K562 (cell line): ENCODE measurements around the gene PMEPA1. TPM values are rescaled to one million over a fixed set of nuclear protein-coding genes. Genes with fewer than 3 reads are reported as not detected.

Experiments used
- BDP1 ChIP-seq: IDR thresholded peaks from 3 replicates; pipeline ENCODE4 v1.6.1; 2011; ENCODE audit not compliant: insufficient read length, insufficient read depth
- EP400 ChIP-seq: fragments of 450-650 bp; IDR thresholded peaks from 2 replicates; pipeline ENCODE4 v1.6.1; 2017; ENCODE audit warnings: antibody characterized with exemption, mild to moderate bottlenecking, moderate library complexity
- HDAC2 ChIP-seq: fragments of 450-650 bp; IDR thresholded peaks from 2 replicates; pipeline ENCODE4 v1.6.1; 2016; ENCODE audit warnings: mild to moderate bottlenecking
- HOXB6 ChIP-seq: fragments of 250-450 bp; sonication (Bioruptor Pico); IDR thresholded peaks from 2 replicates; pipeline ENCODE4 v1.5.1; 2022; ENCODE audit warnings: mild to moderate bottlenecking, borderline replicate concordance
- MCM2 ChIP-seq: fragments of 450-650 bp; IDR thresholded peaks from 2 replicates; pipeline ENCODE4 v1.6.1; 2017; ENCODE audit warnings: low read depth, mild to moderate bottlenecking
- MNT ChIP-seq, 2 experiments: fragments of 450-650 bp; conservative IDR thresholded peaks; 2 replicates each; pipeline ENCODE4 v1.6.1; 2017; ENCODE audit warnings: mild to moderate bottlenecking in 2 of 2, moderate library complexity in 2 of 2
- THAP7 ChIP-seq: fragments of 250-450 bp; sonication (Bioruptor Pico); IDR thresholded peaks from 2 replicates; pipeline ENCODE4 v1.5.0; 2021
- ZFPM2 ChIP-seq: fragments of 250-450 bp; sonication (Bioruptor Pico); IDR thresholded peaks from 2 replicates; pipeline ENCODE4 v1.5.1; 2022; ENCODE audit warnings: mild to moderate bottlenecking
- ZNF143 ChIP-seq: sonication (generic); formaldehyde crosslinking; IDR thresholded peaks from 2 replicates; pipeline ENCODE4 v1.9.0; 2022; ENCODE audit warnings: mild to moderate bottlenecking, missing genetic modification reagents
- ZNF407 ChIP-seq: fragments of 450-650 bp; IDR thresholded peaks from 2 replicates; pipeline ENCODE4 v1.6.1; 2016; ENCODE audit warnings: low read depth
- ZNF644 ChIP-seq: fragments of 200-800 bp; sonication (Bioruptor generic); IDR thresholded peaks from 2 replicates; pipeline ENCODE4 v1.6.1; 2016; ENCODE audit warnings: low read depth, missing genetic modification characterization, missing compliant biosample characterization
- polyA plus RNA-seq, 8 experiments: library from polyadenylated mRNA; depleted of rRNA in 4 of 8; stranded (reverse) in 5 of 8; unstranded in 3 of 8; fragments of >200 nt; fragmentation: Nextera tagmentation in 2 of 8; fragmentation: Illumina TruSeq in 1 of 8; extraction: Ambion mirVana in 2 of 8; extraction: Trizol in 1 of 8; gene quantifications; 2 replicates each; pipeline versions ENCODE4 v1.2.1 to v1.2.3, GENCODE V29; 2011 to 2014; ENCODE audit warnings: inconsistent platforms in 1 of 8, missing spikeins in 1 of 8
- total RNA-seq, 7 experiments: library from RNA; depleted of rRNA in 6 of 7; stranded (reverse); fragments of >200 nt in 6 of 7; fragmentation: Illumina TruSeq in 2 of 7; extraction: Trizol in 2 of 7; gene quantifications; 2 replicates each; pipeline versions ENCODE4 v1.2.1 to v1.2.3, GENCODE V29; 2011 to 2021; ENCODE audit warnings: low replicate concordance in 1 of 7

Gene PMEPA1
- total and polyA plus RNA-seq, 9 of the 15 experiments (the other 6 are each of a cell fraction or from before 2014, with no cell fraction given): 0.16 TPM; not detected in 8

- no peak for TF ChIP-seq ZNF407
- no peak for TF ChIP-seq EP400
- no peak for TF ChIP-seq BDP1
- TF ChIP-seq HDAC2: no peak
- TF ChIP-seq ZFPM2: no peak
- TF ChIP-seq MCM2: no peak
- no peak for TF ChIP-seq ZNF644 (tag)
- no peak for TF ChIP-seq HOXB6 (CRISPR knock-in tag)
- TF ChIP-seq THAP7: no peak
- no peak for TF ChIP-seq MNT (conservative IDR thresholded peaks at IDR 0.05)
- no peak for TF ChIP-seq ZNF143 (CRISPR knock-in tag)
These were observed 75.8 kb downstream of the PMEPA1 start (continued) for GRCh38 chr20:57633945-57634491.
